SK-N-SH treated with all-trans-retinoic acid at 6 μM for 48 hours (cell line): ENCODE measurements around the gene IP6K3.

Experiments
- ATAC-seq: fragments of 200-7000 bp; cut with Tn5 transposase; 3 replicates; pipeline ENCODE4 v1.9.1; 2020; ENCODE audit warnings: mild to moderate bottlenecking, moderate library complexity
- BACH2 ChIP-seq: fragments of 250-450 bp; sonication (Bioruptor Pico); IDR thresholded peaks from 2 replicates; pipeline ENCODE4 v1.9.0; 2021; ENCODE audit warnings: mild to moderate bottlenecking, borderline replicate concordance
- CSDC2 ChIP-seq: fragments of 250-450 bp; sonication (Bioruptor Pico); IDR thresholded peaks from 2 replicates; pipeline ENCODE4 v1.5.0; 2020; ENCODE audit warnings: mild to moderate bottlenecking, moderate library complexity
- ESRRG ChIP-seq: fragments of 250-450 bp; sonication (Bioruptor Pico); IDR thresholded peaks from 2 replicates; pipeline ENCODE4 v1.6.1; 2021; ENCODE audit warnings: mild to moderate bottlenecking
- GLIS3 ChIP-seq: fragments of 250-450 bp; sonication (Bioruptor Pico); IDR thresholded peaks from 2 replicates; pipeline ENCODE4 v1.5.0; 2020; ENCODE audit warnings: mild to moderate bottlenecking, moderate library complexity
- ISL1 ChIP-seq: fragments of 250-450 bp; sonication (Bioruptor Pico); IDR thresholded peaks from 2 replicates; pipeline ENCODE4 v2.1.2; 2022; ENCODE audit warnings: mild to moderate bottlenecking, moderate library complexity
- OSR1 ChIP-seq: fragments of 250-450 bp; sonication (Bioruptor Pico); IDR thresholded peaks from 2 replicates; pipeline ENCODE4 v1.8.0; 2022; ENCODE audit warnings: moderate library complexity, mild to moderate bottlenecking, inconsistent platforms
- PPARA ChIP-seq: fragments of 250-450 bp; sonication (Bioruptor Pico); IDR thresholded peaks from 2 replicates; pipeline ENCODE4 v1.5.0; 2020; ENCODE audit warnings: mild to moderate bottlenecking, borderline replicate concordance
- RARB ChIP-seq: fragments of 250-450 bp; sonication (Bioruptor Pico); IDR thresholded peaks from 2 replicates; pipeline ENCODE4 v1.8.0; 2021; ENCODE audit warnings: mild to moderate bottlenecking, moderate library complexity
- SNAI2 ChIP-seq: fragments of 250-450 bp; sonication (Bioruptor Pico); IDR thresholded peaks from 2 replicates; pipeline ENCODE4 v1.5.0; 2020; ENCODE audit warnings: mild to moderate bottlenecking, moderate library complexity
- TCF4 ChIP-seq: fragments of 250-450 bp; sonication (Bioruptor Pico); IDR thresholded peaks from 2 replicates; pipeline ENCODE4 v1.8.0; 2021; ENCODE audit warnings: mild to moderate bottlenecking, moderate library complexity, borderline replicate concordance
- TOX ChIP-seq: fragments of 250-450 bp; sonication (Bioruptor Pico); IDR thresholded peaks from 2 replicates; pipeline ENCODE4 v1.8.0; 2021; ENCODE audit warnings: mild to moderate bottlenecking, moderate library complexity, borderline replicate concordance
- ZC3H10 ChIP-seq: fragments of 250-450 bp; sonication (Bioruptor Pico); IDR thresholded peaks from 2 replicates; pipeline ENCODE4 v1.5.1; 2021; ENCODE audit warnings: mild to moderate bottlenecking, moderate library complexity
- ZFP3 ChIP-seq: fragments of 250-450 bp; sonication (Bioruptor Pico); IDR thresholded peaks from 2 replicates; pipeline ENCODE4 v1.5.0; 2020; ENCODE audit warnings: mild to moderate bottlenecking, moderate library complexity
- ZFP30 ChIP-seq: fragments of 450-650 bp; formaldehyde crosslinking; IDR thresholded peaks from 2 replicates; pipeline ENCODE4 v1.5.0; 2022; ENCODE audit warnings: mild to moderate bottlenecking, moderate library complexity
- ZNF565 ChIP-seq: fragments of 450-650 bp; formaldehyde crosslinking; conservative IDR thresholded peaks from 2 replicates; pipeline ENCODE4 v1.5.0; 2020; ENCODE audit warnings: low read depth, mild to moderate bottlenecking, moderate library complexity
- ZNF70 ChIP-seq: fragments of 450-650 bp; formaldehyde crosslinking; IDR thresholded peaks from 2 replicates; pipeline ENCODE4 v1.5.0; 2020; ENCODE audit warnings: mild to moderate bottlenecking, moderate library complexity
- ZNF8 ChIP-seq: fragments of 450-650 bp; formaldehyde crosslinking; IDR thresholded peaks from 2 replicates; pipeline ENCODE4 v1.5.0; 2020; ENCODE audit warnings: mild to moderate bottlenecking, moderate library complexity
- TF ChIP-seq, protein P1 (sequence below): fragments of 250-450 bp; sonication (Bioruptor Pico); IDR thresholded peaks from 2 replicates; pipeline ENCODE4 v1.5.1; 2021; ENCODE audit warnings: mild to moderate bottlenecking, moderate library complexity
- TF ChIP-seq, protein P2 (sequence below): fragments of 250-450 bp; sonication (Bioruptor Pico); IDR thresholded peaks from 2 replicates; pipeline ENCODE4 v1.8.0; 2021; ENCODE audit warnings: low read depth, mild to moderate bottlenecking, moderate library complexity, borderline replicate concordance
- TF ChIP-seq, protein P3 (sequence below): fragments of 250-450 bp; sonication (Bioruptor Pico); IDR thresholded peaks from 2 replicates; pipeline ENCODE4 v1.5.1; 2020; ENCODE audit warnings: low read depth, mild to moderate bottlenecking, moderate library complexity
- TF ChIP-seq, protein P4 (sequence below): fragments of 250-450 bp; sonication (Bioruptor Pico); IDR thresholded peaks from 2 replicates; pipeline ENCODE4 v1.8.0; 2020; ENCODE audit warnings: mild to moderate bottlenecking, moderate library complexity, borderline replicate concordance
- TF ChIP-seq, protein P5 (sequence below): fragments of 250-450 bp; sonication (Bioruptor Pico); IDR thresholded peaks from 2 replicates; pipeline ENCODE4 v1.5.0; 2020; ENCODE audit warnings: mild to moderate bottlenecking, moderate library complexity

The IP6K3 gene

DNA sequence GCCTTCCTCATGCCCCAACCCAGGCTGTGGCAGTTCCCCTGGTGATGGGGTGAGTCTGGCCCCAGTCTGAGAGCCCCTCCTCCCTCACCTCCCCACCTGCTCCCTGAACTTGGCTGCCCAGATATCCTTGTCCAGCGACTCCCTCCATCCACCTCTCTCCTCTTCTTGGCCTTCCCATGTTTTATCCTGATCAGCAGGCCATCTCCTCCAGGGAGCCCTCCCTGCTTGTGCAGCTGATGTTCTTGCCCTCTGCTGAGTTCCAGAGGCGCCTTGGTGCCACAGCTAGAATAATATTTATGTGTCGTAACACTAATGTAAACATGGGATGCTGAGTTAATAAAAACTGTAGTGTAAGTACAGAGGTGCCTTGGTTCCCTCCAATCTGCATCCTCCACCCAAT is 10.4 kb upstream of the IP6K3 start:
- no peak for ATAC-seq
- TF ChIP-seq ZC3H10 (no peak), ISL1 (CRISPR knock-in tag) (no peak), TCF4 (no peak), ZNF8 (no peak), GLIS3 (CRISPR knock-in tag) (no peak), CSDC2 (no peak), RARB (no peak)
- TF ChIP-seq, protein P1, sequence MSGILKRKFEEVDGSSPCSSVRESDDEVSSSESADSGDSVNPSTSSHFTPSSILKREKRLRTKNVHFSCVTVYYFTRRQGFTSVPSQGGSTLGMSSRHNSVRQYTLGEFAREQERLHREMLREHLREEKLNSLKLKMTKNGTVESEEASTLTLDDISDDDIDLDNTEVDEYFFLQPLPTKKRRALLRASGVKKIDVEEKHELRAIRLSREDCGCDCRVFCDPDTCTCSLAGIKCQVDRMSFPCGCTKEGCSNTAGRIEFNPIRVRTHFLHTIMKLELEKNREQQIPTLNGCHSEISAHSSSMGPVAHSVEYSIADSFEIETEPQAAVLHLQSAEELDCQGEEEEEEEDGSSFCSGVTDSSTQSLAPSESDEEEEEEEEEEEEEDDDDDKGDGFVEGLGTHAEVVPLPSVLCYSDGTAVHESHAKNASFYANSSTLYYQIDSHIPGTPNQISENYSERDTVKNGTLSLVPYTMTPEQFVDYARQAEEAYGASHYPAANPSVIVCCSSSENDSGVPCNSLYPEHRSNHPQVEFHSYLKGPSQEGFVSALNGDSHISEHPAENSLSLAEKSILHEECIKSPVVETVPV (CRISPR knock-in tag), result no peak
- TF ChIP-seq, protein P2, sequence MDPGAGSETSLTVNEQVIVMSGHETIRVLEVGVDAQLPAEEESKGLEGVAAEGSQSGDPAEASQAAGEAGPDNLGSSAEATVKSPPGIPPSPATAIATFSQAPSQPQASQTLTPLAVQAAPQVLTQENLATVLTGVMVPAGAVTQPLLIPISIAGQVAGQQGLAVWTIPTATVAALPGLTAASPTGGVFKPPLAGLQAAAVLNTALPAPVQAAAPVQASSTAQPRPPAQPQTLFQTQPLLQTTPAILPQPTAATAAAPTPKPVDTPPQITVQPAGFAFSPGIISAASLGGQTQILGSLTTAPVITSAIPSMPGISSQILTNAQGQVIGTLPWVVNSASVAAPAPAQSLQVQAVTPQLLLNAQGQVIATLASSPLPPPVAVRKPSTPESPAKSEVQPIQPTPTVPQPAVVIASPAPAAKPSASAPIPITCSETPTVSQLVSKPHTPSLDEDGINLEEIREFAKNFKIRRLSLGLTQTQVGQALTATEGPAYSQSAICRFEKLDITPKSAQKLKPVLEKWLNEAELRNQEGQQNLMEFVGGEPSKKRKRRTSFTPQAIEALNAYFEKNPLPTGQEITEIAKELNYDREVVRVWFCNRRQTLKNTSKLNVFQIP (CRISPR knock-in tag), result no peak

DNA sequence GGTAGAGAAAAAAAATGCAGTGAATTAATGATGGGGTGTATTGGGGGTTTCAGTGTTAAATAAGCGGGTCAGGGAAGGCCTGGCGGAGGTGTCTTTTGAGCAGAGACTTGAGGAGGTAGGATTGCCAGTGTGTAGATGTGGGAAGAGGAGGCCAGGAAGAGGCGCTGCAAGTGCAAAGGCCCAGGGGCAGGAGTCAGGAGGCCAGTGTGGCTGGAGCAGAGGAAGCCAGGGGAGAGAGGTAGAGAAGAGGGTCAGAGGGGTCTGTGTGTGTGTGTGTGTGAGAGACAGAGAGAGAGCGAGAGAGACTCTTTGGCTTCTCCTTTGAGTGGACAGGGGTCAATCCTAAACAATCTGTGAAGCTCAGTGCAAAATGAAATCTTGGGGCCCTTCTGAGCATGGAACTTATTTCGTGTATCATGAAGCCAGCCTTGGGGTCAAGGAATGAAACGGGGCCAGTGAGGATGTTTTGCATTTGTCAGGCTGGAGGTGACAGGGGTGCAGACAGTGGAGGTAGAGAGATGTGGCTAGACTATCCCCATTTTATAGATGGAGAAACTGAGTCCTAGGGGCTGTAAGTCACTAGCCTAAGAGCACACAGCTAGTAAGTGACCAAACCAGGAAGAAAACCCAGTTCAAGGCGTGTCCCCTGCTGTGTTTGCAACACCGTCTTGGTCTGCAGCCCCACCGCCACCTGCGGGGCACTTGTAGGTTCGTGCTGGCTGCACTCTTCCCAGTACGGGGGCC is 9.7 kb upstream of the IP6K3 start:
- TF ChIP-seq CSDC2, result no peak
- no peak for TF ChIP-seq ZFP3 (CRISPR knock-in tag)
- TF ChIP-seq, protein P2 (CRISPR knock-in tag), result no peak
- TF ChIP-seq ZC3H10, result no peak
- TF ChIP-seq ZNF565 (CRISPR knock-in tag), result no peak
- no peak for TF ChIP-seq SNAI2 (CRISPR knock-in tag)
- no peak for TF ChIP-seq GLIS3 (CRISPR knock-in tag)
- TF ChIP-seq, protein P3, sequence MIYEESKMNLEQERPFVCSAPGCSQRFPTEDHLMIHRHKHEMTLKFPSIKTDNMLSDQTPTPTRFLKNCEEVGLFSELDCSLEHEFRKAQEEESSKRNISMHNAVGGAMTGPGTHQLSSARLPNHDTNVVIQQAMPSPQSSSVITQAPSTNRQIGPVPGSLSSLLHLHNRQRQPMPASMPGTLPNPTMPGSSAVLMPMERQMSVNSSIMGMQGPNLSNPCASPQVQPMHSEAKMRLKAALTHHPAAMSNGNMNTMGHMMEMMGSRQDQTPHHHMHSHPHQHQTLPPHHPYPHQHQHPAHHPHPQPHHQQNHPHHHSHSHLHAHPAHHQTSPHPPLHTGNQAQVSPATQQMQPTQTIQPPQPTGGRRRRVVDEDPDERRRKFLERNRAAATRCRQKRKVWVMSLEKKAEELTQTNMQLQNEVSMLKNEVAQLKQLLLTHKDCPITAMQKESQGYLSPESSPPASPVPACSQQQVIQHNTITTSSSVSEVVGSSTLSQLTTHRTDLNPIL (CRISPR knock-in tag), result no peak
- no peak for TF ChIP-seq TCF4
- TF ChIP-seq, protein P4, sequence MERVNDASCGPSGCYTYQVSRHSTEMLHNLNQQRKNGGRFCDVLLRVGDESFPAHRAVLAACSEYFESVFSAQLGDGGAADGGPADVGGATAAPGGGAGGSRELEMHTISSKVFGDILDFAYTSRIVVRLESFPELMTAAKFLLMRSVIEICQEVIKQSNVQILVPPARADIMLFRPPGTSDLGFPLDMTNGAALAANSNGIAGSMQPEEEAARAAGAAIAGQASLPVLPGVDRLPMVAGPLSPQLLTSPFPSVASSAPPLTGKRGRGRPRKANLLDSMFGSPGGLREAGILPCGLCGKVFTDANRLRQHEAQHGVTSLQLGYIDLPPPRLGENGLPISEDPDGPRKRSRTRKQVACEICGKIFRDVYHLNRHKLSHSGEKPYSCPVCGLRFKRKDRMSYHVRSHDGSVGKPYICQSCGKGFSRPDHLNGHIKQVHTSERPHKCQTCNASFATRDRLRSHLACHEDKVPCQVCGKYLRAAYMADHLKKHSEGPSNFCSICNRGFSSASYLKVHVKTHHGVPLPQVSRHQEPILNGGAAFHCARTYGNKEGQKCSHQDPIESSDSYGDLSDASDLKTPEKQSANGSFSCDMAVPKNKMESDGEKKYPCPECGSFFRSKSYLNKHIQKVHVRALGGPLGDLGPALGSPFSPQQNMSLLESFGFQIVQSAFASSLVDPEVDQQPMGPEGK (CRISPR knock-in tag), result no peak
- no peak for TF ChIP-seq ZFP30 (CRISPR knock-in tag)
- ATAC-seq, result no peak

DNA sequence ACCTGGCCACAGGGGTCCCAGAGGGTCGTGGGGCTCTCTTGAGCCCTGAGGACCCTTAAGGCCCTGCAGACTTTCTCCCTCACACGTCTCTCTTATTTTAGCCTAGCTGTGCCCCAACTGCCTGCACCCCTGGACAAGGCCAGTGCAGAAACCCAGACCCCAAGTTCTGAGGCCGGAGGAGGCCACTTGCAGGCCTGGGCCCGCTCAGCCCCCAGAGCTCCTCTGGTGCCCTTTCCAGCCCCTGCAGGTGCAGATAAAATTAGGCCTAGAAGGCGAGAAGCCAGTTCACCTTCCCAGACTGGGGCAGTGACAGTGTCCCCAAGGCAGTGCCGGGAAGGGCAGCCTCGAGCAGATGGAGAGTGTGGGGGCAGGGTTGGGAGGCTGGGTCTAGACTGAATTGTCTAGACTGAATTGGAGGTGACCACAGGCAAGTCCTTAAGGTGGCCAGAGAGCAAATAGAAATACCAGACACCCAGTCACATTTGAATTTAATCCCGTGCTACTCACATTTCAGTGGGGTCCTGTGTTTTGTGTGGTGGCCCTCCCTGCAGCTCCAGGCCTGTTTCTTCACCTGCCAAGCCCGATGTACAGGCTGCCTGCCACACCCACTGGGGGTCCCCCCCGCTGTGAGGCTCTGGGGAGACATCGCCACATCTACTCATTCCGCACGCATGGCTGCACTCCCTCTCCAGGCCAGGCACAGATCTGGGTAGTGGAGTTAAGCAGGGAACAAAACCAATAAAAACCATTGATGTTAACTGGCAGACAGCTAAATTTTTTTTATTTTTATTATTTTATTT is 8.6 kb upstream of the IP6K3 start:
- no peak for ATAC-seq
- TF ChIP-seq GLIS3 (CRISPR knock-in tag) (no peak), CSDC2 (no peak), ZNF70 (CRISPR knock-in tag) (no peak), ZC3H10 (no peak), OSR1 (CRISPR knock-in tag) (no peak), ZNF565 (CRISPR knock-in tag) (no peak), ZFP3 (CRISPR knock-in tag) (no peak), TOX (no peak), BACH2 (CRISPR knock-in tag) (no peak), TCF4 (no peak), ESRRG (no peak), PPARA (CRISPR knock-in tag) (no peak), ISL1 (CRISPR knock-in tag) (no peak)
- TF ChIP-seq, protein P5, sequence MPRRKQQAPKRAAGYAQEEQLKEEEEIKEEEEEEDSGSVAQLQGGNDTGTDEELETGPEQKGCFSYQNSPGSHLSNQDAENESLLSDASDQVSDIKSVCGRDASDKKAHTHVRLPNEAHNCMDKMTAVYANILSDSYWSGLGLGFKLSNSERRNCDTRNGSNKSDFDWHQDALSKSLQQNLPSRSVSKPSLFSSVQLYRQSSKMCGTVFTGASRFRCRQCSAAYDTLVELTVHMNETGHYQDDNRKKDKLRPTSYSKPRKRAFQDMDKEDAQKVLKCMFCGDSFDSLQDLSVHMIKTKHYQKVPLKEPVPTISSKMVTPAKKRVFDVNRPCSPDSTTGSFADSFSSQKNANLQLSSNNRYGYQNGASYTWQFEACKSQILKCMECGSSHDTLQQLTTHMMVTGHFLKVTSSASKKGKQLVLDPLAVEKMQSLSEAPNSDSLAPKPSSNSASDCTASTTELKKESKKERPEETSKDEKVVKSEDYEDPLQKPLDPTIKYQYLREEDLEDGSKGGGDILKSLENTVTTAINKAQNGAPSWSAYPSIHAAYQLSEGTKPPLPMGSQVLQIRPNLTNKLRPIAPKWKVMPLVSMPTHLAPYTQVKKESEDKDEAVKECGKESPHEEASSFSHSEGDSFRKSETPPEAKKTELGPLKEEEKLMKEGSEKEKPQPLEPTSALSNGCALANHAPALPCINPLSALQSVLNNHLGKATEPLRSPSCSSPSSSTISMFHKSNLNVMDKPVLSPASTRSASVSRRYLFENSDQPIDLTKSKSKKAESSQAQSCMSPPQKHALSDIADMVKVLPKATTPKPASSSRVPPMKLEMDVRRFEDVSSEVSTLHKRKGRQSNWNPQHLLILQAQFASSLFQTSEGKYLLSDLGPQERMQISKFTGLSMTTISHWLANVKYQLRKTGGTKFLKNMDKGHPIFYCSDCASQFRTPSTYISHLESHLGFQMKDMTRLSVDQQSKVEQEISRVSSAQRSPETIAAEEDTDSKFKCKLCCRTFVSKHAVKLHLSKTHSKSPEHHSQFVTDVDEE (CRISPR knock-in tag), result no peak
- TF ChIP-seq, protein P2 (CRISPR knock-in tag), result no peak
- TF ChIP-seq, protein P3 (CRISPR knock-in tag), result no peak
